HepG2 (cell line): ENCODE measurements around the gene EFHC2. TPM values are rescaled to one million over a fixed set of nuclear protein-coding genes. Genes with fewer than 3 reads are reported as not detected.

Experiments
- ATAC-seq: fragments of 200-7000 bp; cut with Tn5 transposase; 3 replicates; pipeline ENCODE4 v1.9.1; 2020; ENCODE audit warnings: mild to moderate bottlenecking, moderate library complexity
- BruUV-seq: library from RNA; stranded (reverse); fragments of 400-500 nt; replicated peaks from 2 replicates; lab custom pipeline; 2021; lab: Mats Ljungman, UMichigan
- CTCF ChIA-PET: fragments of 300-600 bp; formaldehyde crosslinking; extraction: SDS; loops from one replicate; lab custom pipeline; 2021; ENCODE audit warnings: low total read pairs, inconsistent platforms, low intra/inter-chr PET ratio; lab: Yijun Ruan, JAX
- POLR2A ChIA-PET: fragments of 350-600 bp; sonication (Branson Sonifier 250); formaldehyde crosslinking; loops from one replicate; lab custom pipeline; 2020; ENCODE audit warnings: antibody characterized with exemption, inconsistent platforms; lab: Yijun Ruan, JAX
- DNase-seq: peaks from one replicate; pipeline ENCODE4 v3.0.0-alpha.2; 2015; ENCODE audit warnings: low spot score
- FAIRE-seq: peaks from 3 replicates; lab custom pipeline; 2011; peaks lifted over from hg19 to GRCh38; lab: Jason Lieb, UNC
- H2AFZ ChIP-seq: one replicate; pipeline ENCODE4 v1.6.1; 2011; ENCODE audit warnings: low read length, inconsistent platforms
- H3K27ac ChIP-seq: fragments of 300-600 bp; 3 replicates; pipeline ENCODE4 v1.8.0; 2011; ENCODE audit warnings: mixed run types, mild to moderate bottlenecking, mixed read lengths, low read length, inconsistent platforms; ENCODE audit not compliant: insufficient read depth; ENCODE audit errors: extremely low read length
- H3K27me3 ChIP-seq, 2 experiments: fragments of 200-600 bp in 1 of 2; 2 replicates in 1 of 2; 3 replicates in 1 of 2; pipeline versions ENCODE4 v1.6.0 to v1.8.0; 2011; ENCODE audit warnings: low read length in 2 of 2, mild to moderate bottlenecking in 2 of 2, moderate library complexity in 2 of 2, inconsistent platforms in 1 of 2; ENCODE audit not compliant: insufficient read depth in 2 of 2, control insufficient read depth in 1 of 2
- H3K36me3 ChIP-seq, 2 experiments: fragments of 200-600 bp in 1 of 2; replicated peaks in 1 of 2; 2 replicates in 1 of 2; 3 replicates in 1 of 2; pipeline versions ENCODE4 v1.5.1 to v1.8.0; 2011; ENCODE audit warnings: low read length in 2 of 2, inconsistent platforms in 1 of 2; ENCODE audit not compliant: insufficient read depth in 2 of 2, control insufficient read depth in 1 of 2
- H3K4me1 ChIP-seq: 2 replicates; pipeline ENCODE4 v1.5.1; 2012; ENCODE audit warnings: low read length, inconsistent platforms; ENCODE audit not compliant: insufficient read depth
- H3K4me2 ChIP-seq: 2 replicates; pipeline ENCODE4 v1.6.0; 2011; ENCODE audit warnings: low read depth, low read length, inconsistent platforms
- H3K4me3 ChIP-seq, 3 experiments: fragments of 200-600 bp in 1 of 3; sonication (generic), shearing (Covaris generic) in 1 of 3; replicated peaks in 1 of 3; 2 replicates each; pipeline ENCODE4 v1.5.1; 2011 to 2016; ENCODE audit warnings: low read length in 3 of 3, inconsistent platforms in 2 of 3, low read depth in 2 of 3, mild to moderate bottlenecking in 2 of 3, control low read depth in 1 of 3, mixed read lengths in 1 of 3; ENCODE audit not compliant: insufficient read depth in 1 of 3
- H3K79me2 ChIP-seq: one replicate; pipeline ENCODE4 v1.6.1; 2011; ENCODE audit warnings: low read length, inconsistent platforms; ENCODE audit not compliant: insufficient read depth
- H3K9ac ChIP-seq: 2 replicates; pipeline ENCODE4 v1.6.0; 2011; ENCODE audit warnings: mild to moderate bottlenecking, low read depth, low read length, inconsistent platforms; ENCODE audit not compliant: insufficient read depth
- H3K9me3 ChIP-seq: 2 replicates; pipeline ENCODE4 v1.5.1; 2012; ENCODE audit warnings: mild to moderate bottlenecking, low read length
- H4K20me1 ChIP-seq: 2 replicates; pipeline ENCODE4 v1.6.0; 2011; ENCODE audit warnings: inconsistent platforms, mild to moderate bottlenecking, low read length, moderate library complexity; ENCODE audit not compliant: insufficient read depth
- ARNT ChIP-seq: fragments of 450-650 bp; IDR thresholded peaks from 2 replicates; pipeline ENCODE4 v1.6.1; 2017
- ZNF629 ChIP-seq: sonication (generic); formaldehyde crosslinking; conservative IDR thresholded peaks from 2 replicates; pipeline ENCODE4 v1.5.0; 2020; ENCODE audit warnings: missing genetic modification reagents
- ZNF780A ChIP-seq: sonication (generic); formaldehyde crosslinking; IDR thresholded peaks from 2 replicates; pipeline ENCODE4 v1.8.0; 2022; ENCODE audit warnings: mild to moderate bottlenecking, missing genetic modification reagents, moderate library complexity
- WGBS: methylation state at CpG from one replicate; pipeline ENCODE4 v1.1.6; 2017; ENCODE audit warnings: low lambda C conversion rate; 5-methylcytosine and 5-hydroxymethylcytosine counted together
- in situ Hi-C: cut with HindIII; loops from 2 replicates; pipeline ENCODE4 v1.10.0; 2017; ENCODE audit warnings: low pct_unique_long_range_greater_than_20kb; ENCODE audit not compliant: extremely low pct_ligation_motif_present
- intact Hi-C: fragments of 100-400 bp; cut with micrococcal nuclease; formaldehyde crosslinking; loops from one replicate; pipeline ENCODE4 v1.10.0; 2022; ENCODE audit not compliant: unreplicated experiment
- polyA plus RNA-seq, 8 experiments: library from polyadenylated mRNA; depleted of rRNA in 3 of 8; stranded (reverse) in 7 of 8; unstranded in 1 of 8; fragments of >200 nt; fragmentation: Illumina TruSeq in 4 of 8; extraction: Trizol in 4 of 8; gene quantifications; 2 replicates each; pipeline versions ENCODE4 v1.2.1 to v1.2.3, GENCODE V29; 2011 to 2016; ENCODE audit warnings: low read depth in 4 of 8, missing spikeins in 1 of 8, mixed read lengths in 1 of 8; ENCODE audit not compliant: insufficient read depth in 1 of 8
- total RNA-seq, 5 experiments: library from RNA; depleted of rRNA; stranded (reverse); fragments of >200 nt; fragmentation: Illumina TruSeq; extraction: Trizol; gene quantifications; 2 replicates each; pipeline ENCODE4 v1.2.3, GENCODE V29; 2016; ENCODE audit warnings: low read depth in 1 of 5
- TF ChIP-seq, protein P1 (sequence below): sonication (generic); formaldehyde crosslinking; IDR thresholded peaks from 2 replicates; pipeline ENCODE4 v1.8.1; 2023; ENCODE audit warnings: mild to moderate bottlenecking, missing genetic modification reagents, borderline replicate concordance

Gene EFHC2
- total and polyA plus RNA-seq, 2 of the 13 experiments (the other 11 are each of a cell fraction or from before 2014, with no cell fraction given), result not detected

GRCh38 chrX:44099366-44099765 is 244.1 kb downstream of the EFHC2 start:
- BruUV-seq, result no TSS peak
- TF ChIP-seq ZNF629 (CRISPR knock-in tag), result no peak
- TF ChIP-seq ARNT, result no peak
- no peak for TF ChIP-seq ZNF780A (CRISPR knock-in tag)
- TF ChIP-seq, protein P1, sequence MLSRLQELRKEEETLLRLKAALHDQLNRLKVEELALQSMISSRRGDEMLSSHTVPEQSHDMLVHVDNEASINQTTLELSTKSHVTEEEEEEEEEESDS (CRISPR knock-in tag), result no peak
- 8% methylated on average over 2 of the region's 2 CpGs for WGBS
- Histone ChIP-seq H3K27ac (no peak overlapping the region), H3K79me2 (no peaks in the 10 kb centered on the region), H3K4me1 (no peaks in the 10 kb centered on the region), H3K27me3 (no peaks in the 10 kb centered on the region), H3K9me3 (no peaks in the 10 kb centered on the region), H3K36me3 (no peaks in the 10 kb centered on the region), H4K20me1 (no peaks in the 10 kb centered on the region), H2AFZ (no peak overlapping the region), H3K4me3 (no peak overlapping the region), H3K4me2 (no peak overlapping the region), H3K9ac (no peak overlapping the region)
- FAIRE-seq (no peak), DNase-seq (no peak), ATAC-seq (no peak)
- ChIA-PET POLR2A (no interaction called here), CTCF (no interaction called here)
- in situ Hi-C loops (no loop called here), intact Hi-C loops (no loop called here)

Other genes with a start within 250 kb of the EFHC2 start
- gene FUNDC1, start 199.2 kb upstream of the EFHC2 start, total RNA-seq (2016; rRNA removed; fragmentation: Illumina TruSeq; extraction: Trizol), result 13.9 and 20.3 TPM in 2 replicates
- 8.9 and 11.9 TPM in 2 replicates for gene FUNDC1, start 199.2 kb upstream of the EFHC2 start, polyA plus RNA-seq (2011; rRNA removed)